GM19395 (cell line): ENCODE results near the gene WDPCP.
"Not testable (repeated sequence)": the region's sequence is repeated elsewhere in the genome, so short reads cannot be mapped to it uniquely, and the experiment has no call there.

Experiments
- ATAC-seq: cut with Tn5 transposase; IDR thresholded peaks from one replicate; pipeline ENCODE4 v1.9.1; 2021; ENCODE audit warnings: mild to moderate bottlenecking, moderate library complexity; ENCODE audit not compliant: unreplicated experiment

The WDPCP gene

GRCh38 chr2:63588385-63589147 is at the start of gene WDPCP, which contains the start of gene MDH1:
TSS of gene WDPCP (minus strand) at chr2:63588477. CDS start at chr2:63588271, 206 bp downstream.
TSS of gene MDH1 (plus strand) at chr2:63588963. CDS start at chr2:63589044, 81 bp downstream.
- peak; percentile 89 for ATAC-seq

GRCh38 chr2:63632382-63632781 is 44.1 kb upstream of the WDPCP start:
- no peak for ATAC-seq

GRCh38 chr2:63631501-63631900 is 43.2 kb upstream of the WDPCP start:
- no peak for ATAC-seq

- no peak for ATAC-seq
These were observed 40.2 kb upstream of the WDPCP start for GRCh38 chr2:63628403-63628942.

- ATAC-seq: no peak
These were observed 39.6 kb upstream of the WDPCP start for GRCh38 chr2:63627866-63628265.

GRCh38 chr2:63623763-63624162 is 35.5 kb upstream of the WDPCP start:
- not testable (repeated sequence) for ATAC-seq

- no peak for ATAC-seq
These were observed 34.5 kb upstream of the WDPCP start for GRCh38 chr2:63622751-63623150.

- ATAC-seq: no peak
These were observed 31.1 kb upstream of the WDPCP start for GRCh38 chr2:63619328-63619727.

GRCh38 chr2:63617366-63617765 is 29.1 kb upstream of the WDPCP start:
- ATAC-seq: no peak

- ATAC-seq: no peak
These were observed 27.0 kb upstream of the WDPCP start for GRCh38 chr2:63614983-63615945.

GRCh38 chr2:63614448-63614968 is 26.2 kb upstream of the WDPCP start:
- no peak for ATAC-seq

- ATAC-seq: no peak
These were observed 25.2 kb upstream of the WDPCP start for GRCh38 chr2:63613391-63613901.

GRCh38 chr2:63610525-63610924 is 22.2 kb upstream of the WDPCP start:
- ATAC-seq: no peak

GRCh38 chr2:63608865-63609264 is 20.6 kb upstream of the WDPCP start:
- ATAC-seq: not testable (repeated sequence)

- ATAC-seq: no peak
These were observed 16.4 kb upstream of the WDPCP start for GRCh38 chr2:63604666-63605065.

- ATAC-seq: no peak
These were observed 12.7 kb upstream of the WDPCP start for GRCh38 chr2:63600881-63601460.

- no peak for ATAC-seq
These were observed 10.7 kb upstream of the WDPCP start for GRCh38 chr2:63598981-63599380.

- no peak for ATAC-seq
These were observed 8.2 kb upstream of the WDPCP start for GRCh38 chr2:63596401-63596883.

GRCh38 chr2:63594660-63595059 is 6.4 kb upstream of the WDPCP start:
- ATAC-seq: no peak

- no peak for ATAC-seq
These were observed 3.4 kb upstream of the WDPCP start for GRCh38 chr2:63591566-63592175.
